HG03354 (cell line): ENCODE data around the gene KIF6.
"Not testable (repeated sequence)": the region's sequence is repeated elsewhere in the genome, so short reads cannot be mapped to it uniquely, and the experiment has no call there.

Experiments
- ATAC-seq: cut with Tn5 transposase; IDR thresholded peaks from one replicate; pipeline ENCODE4 v1.9.1; 2021; ENCODE audit warnings: mild to moderate bottlenecking; ENCODE audit not compliant: unreplicated experiment, poor library complexity, severe bottlenecking

The KIF6 gene

DNA sequence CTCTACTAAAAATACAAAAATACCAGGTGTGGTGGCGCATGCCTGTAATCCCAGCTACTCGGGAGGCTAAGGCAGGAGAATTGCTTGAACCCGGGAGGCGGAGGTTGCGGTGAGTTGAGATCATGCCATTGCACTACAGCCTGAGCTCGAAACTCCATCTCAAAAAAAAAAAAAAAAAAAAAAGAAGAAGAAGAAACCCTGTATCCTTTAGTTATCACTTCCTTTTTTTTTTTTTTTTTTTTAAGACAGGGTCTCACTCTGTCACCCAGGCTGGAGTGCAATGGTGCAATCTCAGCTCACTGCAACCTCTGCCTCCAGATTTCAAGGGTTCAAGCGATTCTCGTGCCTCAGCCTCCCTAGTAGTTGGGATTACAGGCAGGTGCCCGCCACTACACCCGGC lies 438.6 kb downstream of the KIF6 start:
- ATAC-seq = not testable (repeated sequence)

DNA sequence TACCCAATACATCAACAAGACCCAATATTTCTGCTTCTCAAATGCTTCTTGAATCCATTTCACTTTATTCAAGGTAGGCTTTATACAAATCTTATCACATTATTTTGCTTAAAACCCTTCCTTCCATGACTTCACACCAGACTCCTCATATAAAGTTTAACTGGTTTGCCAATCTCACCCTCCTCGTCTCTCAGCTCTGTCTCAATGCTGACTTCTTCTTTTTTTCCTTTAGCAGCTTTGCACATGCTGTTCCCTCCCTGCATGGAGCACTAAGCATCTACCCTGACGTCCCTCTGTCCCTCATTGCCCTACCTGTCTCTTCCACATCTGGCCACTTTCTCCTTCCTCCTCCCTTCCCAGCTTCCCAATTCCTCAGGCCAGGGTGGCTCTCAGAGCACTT lies 442.4 kb downstream of the KIF6 start:
- no peak for ATAC-seq

DNA sequence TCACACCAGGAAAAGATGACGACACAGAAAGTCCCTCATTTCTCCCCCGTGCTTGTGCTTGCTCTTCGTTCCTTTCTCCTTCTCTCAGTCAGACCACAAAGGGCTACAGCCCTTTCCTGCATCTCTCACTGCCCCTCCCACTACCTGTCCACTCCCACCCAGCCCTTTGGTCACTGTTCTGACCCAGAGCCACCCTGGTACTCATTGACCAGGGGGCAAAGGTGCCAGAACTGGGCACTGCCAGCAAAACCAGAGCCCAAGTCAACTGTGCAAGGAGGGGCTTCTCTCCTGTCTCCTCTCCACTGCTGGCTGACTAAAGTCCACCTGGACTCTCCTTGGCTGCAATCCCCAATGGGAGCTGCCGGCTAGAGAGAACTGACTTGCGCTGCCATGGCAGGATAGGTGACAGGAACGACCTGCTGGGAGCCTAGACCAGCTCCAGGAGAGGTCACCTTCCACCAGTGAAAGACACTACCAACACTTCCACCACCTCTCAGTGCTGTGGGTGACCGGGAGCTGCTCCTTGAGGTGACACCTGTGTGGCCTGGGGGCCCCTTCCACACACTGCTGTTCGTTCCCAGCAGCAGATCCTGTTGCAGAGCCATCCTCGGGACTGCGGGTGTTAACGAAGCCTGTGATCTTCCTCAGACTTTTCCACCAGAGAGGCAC lies 443.8 kb downstream of the KIF6 start:
- ATAC-seq = no peak

DNA sequence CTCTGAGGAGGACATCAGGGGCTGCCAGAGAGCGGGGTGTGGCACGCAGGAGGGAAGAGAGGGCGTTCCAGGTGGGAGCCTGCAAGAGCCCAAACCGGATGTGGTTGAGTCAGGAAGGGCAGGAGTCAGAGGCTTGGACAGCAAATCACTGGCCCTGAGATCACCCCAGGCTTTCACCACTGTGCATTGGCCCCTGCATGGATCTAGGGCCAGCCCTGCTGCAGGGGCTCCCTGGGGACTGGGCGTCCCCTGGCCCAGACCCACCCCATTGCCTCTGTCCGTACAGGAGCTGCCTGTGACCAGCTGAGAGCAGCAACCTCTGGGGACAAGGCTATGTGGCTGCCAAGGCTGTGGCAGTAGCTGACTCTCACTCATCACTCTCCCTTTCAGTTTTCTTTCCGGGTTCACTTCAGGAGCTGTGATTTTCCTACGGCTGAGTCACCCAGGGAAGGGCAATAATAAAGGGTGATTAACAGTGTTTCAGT lies 444.9 kb downstream of the KIF6 start:
- no peak for ATAC-seq
